A549 treated with AZD9567 at 1 μM for 4 hours (cell line): Measurements from ENCODE around the gene CCNDBP1. TPM values are rescaled to one million over a fixed set of nuclear protein-coding genes. Genes with fewer than 3 reads are reported as not detected.

Experiments used
- total RNA-seq: library from RNA; stranded (reverse); fragments of 200-300 nt; extraction: Qiagen RNA extraction; gene quantifications from 5 replicates; pipeline ENCODE4 v1.2.3, GENCODE V29; 2022; ENCODE audit not compliant: insufficient read depth

Gene CCNDBP1, protein sequence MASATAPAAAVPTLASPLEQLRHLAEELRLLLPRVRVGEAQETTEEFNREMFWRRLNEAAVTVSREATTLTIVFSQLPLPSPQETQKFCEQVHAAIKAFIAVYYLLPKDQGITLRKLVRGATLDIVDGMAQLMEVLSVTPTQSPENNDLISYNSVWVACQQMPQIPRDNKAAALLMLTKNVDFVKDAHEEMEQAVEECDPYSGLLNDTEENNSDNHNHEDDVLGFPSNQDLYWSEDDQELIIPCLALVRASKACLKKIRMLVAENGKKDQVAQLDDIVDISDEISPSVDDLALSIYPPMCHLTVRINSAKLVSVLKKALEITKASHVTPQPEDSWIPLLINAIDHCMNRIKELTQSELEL
- total RNA-seq, result 19.7 to 30.4 TPM (median 29.6 TPM) in 5 replicates

DNA sequence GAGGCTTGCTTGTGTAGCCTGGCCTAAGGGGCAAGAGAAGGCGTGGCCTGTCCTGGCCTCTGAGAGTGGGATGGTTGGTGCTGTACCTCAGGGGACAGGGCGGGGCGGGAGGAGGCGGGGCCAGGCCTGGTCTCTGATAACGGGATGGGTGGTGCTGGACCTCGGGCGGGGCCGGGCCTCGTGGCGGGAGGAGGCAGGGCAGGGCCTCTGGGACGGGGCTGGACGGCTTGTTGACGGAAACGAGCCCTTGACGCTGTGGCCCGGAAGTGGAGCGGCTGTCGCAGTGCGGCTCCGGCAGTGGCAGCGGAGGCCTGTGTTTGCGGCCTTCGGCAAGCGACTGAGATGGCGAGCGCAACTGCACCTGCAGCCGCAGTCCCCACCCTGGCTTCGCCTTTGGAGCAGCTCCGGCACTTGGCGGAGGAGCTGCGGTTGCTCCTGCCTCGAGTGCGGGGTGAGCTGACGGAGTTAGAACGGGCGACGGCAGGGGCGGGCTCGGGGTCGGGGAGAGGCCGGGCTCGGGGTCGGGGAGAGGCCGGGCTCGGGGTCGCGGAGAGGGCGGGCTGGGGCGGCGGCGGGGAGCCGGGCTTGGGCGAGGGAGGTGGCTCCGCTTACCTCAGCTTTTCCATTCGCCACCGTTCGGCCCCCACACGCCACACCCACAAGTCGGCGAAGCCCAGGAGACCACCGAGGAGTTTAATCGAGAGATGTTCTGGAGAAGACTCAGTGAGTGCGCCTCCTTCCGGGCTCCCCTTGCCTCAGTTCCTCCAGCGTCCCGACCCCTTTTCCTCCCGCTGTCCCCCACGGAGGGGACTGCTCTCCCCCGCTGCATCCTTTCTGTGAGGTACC, at the start of gene CCNDBP1:
Gene CCNDBP1 (plus strand): TSS at position 247 of the 846 bp plus-strand sequence. CDS start 96 bp downstream, at position 343.

GRCh38 chr15:43220991-43221403, 35.8 kb downstream of the CCNDBP1 start, which contains the start of gene EPB42:
Gene EPB42, minus strand, starts transcription at chr15:43221018. Its CDS starts 193 bp downstream, at chr15:43220825.

Other genes starting within 250 kb of the CCNDBP1 start
- 3.2 to 9.1 TPM (median 4.3 TPM) in 5 replicates for gene UBR1, start 79.4 kb upstream of the CCNDBP1 start, total RNA-seq
- 7.1 to 19.2 TPM (median 7.4 TPM) in 5 replicates for gene TMEM62, start 51.8 kb upstream of the CCNDBP1 start, total RNA-seq
- not detected in 5 replicates for gene EPB42, start 35.6 kb downstream of the CCNDBP1 start, total RNA-seq
- gene TGM5, start 81.5 kb downstream of the CCNDBP1 start, total RNA-seq, result not detected in 5 replicates
- not detected in 5 replicates for gene TGM7, start 116.9 kb downstream of the CCNDBP1 start, total RNA-seq
- gene LCMT2, start 145.2 kb downstream of the CCNDBP1 start, total RNA-seq, result 5.5 to 8.1 TPM (median 7.6 TPM) in 5 replicates
- gene ZSCAN29, start 185.6 kb downstream of the CCNDBP1 start, total RNA-seq, result 6.9 to 12.3 TPM (median 9.5 TPM) in 5 replicates
- 4.8 to 6.8 TPM (median 5.9 TPM) in 5 replicates for gene TUBGCP4, start 185.7 kb downstream of the CCNDBP1 start, total RNA-seq